ENCODE data around the gene PLCB4. TPM values are rescaled to one million over a fixed set of nuclear protein-coding genes. Genes with fewer than 3 reads are reported as not detected.

PLCB4 gene
- total and polyA plus RNA-seq, 4 experiments from 2014 or later: not detected

GRCh38 chr20:9493803-9494202 lies 424.9 kb downstream of the PLCB4 start:
- no peaks in the 10 kb centered on the region for H3K4me1 Mint-ChIP-seq
- peaks cover 0 to 2% of the 10 kb centered on the region in 2 donors for H3K27me3 Mint-ChIP-seq
- Histone ChIP-seq H3K9me3 (ENCODE audit: control insufficient read depth in 1 of 2, low read length in 2 of 2) (no peaks in the 10 kb centered on the region), H3K27me3 (ENCODE audit: insufficient read depth, low read length) (no peaks in the 10 kb centered on the region), H3K4me3 (ENCODE audit: low read length in 2 of 2) (no peak overlapping the region), H3K27ac (ENCODE audit: low read depth, low read length) (no peak overlapping the region), H3K4me1 (ENCODE audit: insufficient read depth, low read length) (no peaks in the 10 kb centered on the region), H3K36me3 (ENCODE audit: insufficient read depth, low read length) (no peaks in the 10 kb centered on the region)
- no peak overlapping the region for H3K27ac Mint-ChIP-seq
- CTCF ChIA-PET (ENCODE audit: partially characterized antibody): no interaction called here
- H3K9me3 Mint-ChIP-seq: peaks cover 0 to 11% (median 6%) of the 10 kb centered on the region in 8 donors
- no peak for DNase-seq
- no peaks in the 10 kb centered on the region for H3K36me3 Mint-ChIP-seq
- intact Hi-C loops (cut with micrococcal nuclease): no loop called here
- POLR2A ChIA-PET (ENCODE audit: partially characterized antibody): no interaction called here
- H3K4me3 Mint-ChIP-seq: no peak overlapping the region

GRCh38 chr20:9495701-9496100 lies 426.8 kb downstream of the PLCB4 start:
- DNase-seq: no peak
- ChIA-PET CTCF (ENCODE audit: partially characterized antibody) (no interaction called here), POLR2A (ENCODE audit: partially characterized antibody) (no interaction called here)
- Mint-ChIP-seq H3K27me3 (peaks cover 0 to 2% of the 10 kb centered on the region in 2 donors), H3K4me1 (no peaks in the 10 kb centered on the region), H3K27ac (peak overlapping the region in 1 of 7 donors; percentile 25), H3K4me3 (no peak overlapping the region), H3K9me3 (peaks cover 0 to 11% (median 4%) of the 10 kb centered on the region in 8 donors), H3K36me3 (no peaks in the 10 kb centered on the region)
- intact Hi-C loops (cut with micrococcal nuclease): no loop called here
- Histone ChIP-seq H3K4me3 (ENCODE audit: low read length in 2 of 2) (no peak overlapping the region), H3K4me1 (ENCODE audit: insufficient read depth, low read length) (no peaks in the 10 kb centered on the region), H3K9me3 (ENCODE audit: control insufficient read depth in 1 of 2, low read length in 2 of 2) (no peaks in the 10 kb centered on the region), H3K27me3 (ENCODE audit: insufficient read depth, low read length) (no peaks in the 10 kb centered on the region), H3K27ac (ENCODE audit: low read depth, low read length) (no peak overlapping the region), H3K36me3 (ENCODE audit: insufficient read depth, low read length) (no peaks in the 10 kb centered on the region)

GRCh38 chr20:9496155-9496554 lies 427.3 kb downstream of the PLCB4 start:
- Histone ChIP-seq H3K27me3 (ENCODE audit: insufficient read depth, low read length) (no peaks in the 10 kb centered on the region), H3K4me3 (ENCODE audit: low read length in 2 of 2) (no peak overlapping the region), H3K36me3 (ENCODE audit: insufficient read depth, low read length) (no peaks in the 10 kb centered on the region), H3K4me1 (ENCODE audit: insufficient read depth, low read length) (no peaks in the 10 kb centered on the region), H3K27ac (ENCODE audit: low read depth, low read length) (no peak overlapping the region), H3K9me3 (ENCODE audit: control insufficient read depth in 1 of 2, low read length in 2 of 2) (no peaks in the 10 kb centered on the region)
- POLR2A ChIA-PET (ENCODE audit: partially characterized antibody): no interaction called here
- H3K36me3 Mint-ChIP-seq: no peaks in the 10 kb centered on the region
- no peak for DNase-seq
- H3K27me3 Mint-ChIP-seq: peaks cover 0 to 2% of the 10 kb centered on the region in 2 donors
- no peaks in the 10 kb centered on the region for H3K4me1 Mint-ChIP-seq
- H3K4me3 Mint-ChIP-seq: no peak overlapping the region
- CTCF ChIA-PET (ENCODE audit: partially characterized antibody): no interaction called here
- peaks cover 0 to 11% (median 3%) of the 10 kb centered on the region in 8 donors for H3K9me3 Mint-ChIP-seq
- intact Hi-C loops (cut with micrococcal nuclease): no loop called here
- peak overlapping the region in 1 of 7 donors; percentile 25 for H3K27ac Mint-ChIP-seq

- Mint-ChIP-seq H3K9me3 (peaks cover 0 to 8% (median 4%) of the 10 kb centered on the region in 8 donors), H3K27ac (no peak overlapping the region), H3K36me3 (no peaks in the 10 kb centered on the region), H3K27me3 (peaks cover 0 to 2% of the 10 kb centered on the region in 2 donors), H3K4me3 (no peak overlapping the region), H3K4me1 (no peaks in the 10 kb centered on the region)
- H3K4me3 ChIP-seq (ENCODE audit: low read length in 2 of 2): no peak overlapping the region
- H3K27me3 ChIP-seq (ENCODE audit: insufficient read depth, low read length): no peaks in the 10 kb centered on the region
- intact Hi-C loops (cut with micrococcal nuclease): no loop called here
- no peak overlapping the region for H3K27ac ChIP-seq (ENCODE audit: low read depth, low read length)
- ChIA-PET CTCF (ENCODE audit: partially characterized antibody) (no interaction called here), POLR2A (ENCODE audit: partially characterized antibody) (no interaction called here)
- H3K36me3 ChIP-seq (ENCODE audit: insufficient read depth, low read length): no peaks in the 10 kb centered on the region
- H3K4me1 ChIP-seq (ENCODE audit: insufficient read depth, low read length): no peaks in the 10 kb centered on the region
- no peaks in the 10 kb centered on the region for H3K9me3 ChIP-seq (ENCODE audit: control insufficient read depth in 1 of 2, low read length in 2 of 2)
- DNase-seq: no peak
These were observed 429.4 kb downstream of the PLCB4 start for GRCh38 chr20:9498322-9498721.

GRCh38 chr20:9499126-9499899 lies 430.4 kb downstream of the PLCB4 start:
- H3K27ac Mint-ChIP-seq: no peak overlapping the region
- H3K27me3 Mint-ChIP-seq: peaks cover 0 to 2% of the 10 kb centered on the region in 2 donors
- Histone ChIP-seq H3K4me1 (ENCODE audit: insufficient read depth, low read length) (no peaks in the 10 kb centered on the region), H3K27me3 (ENCODE audit: insufficient read depth, low read length) (no peaks in the 10 kb centered on the region), H3K36me3 (ENCODE audit: insufficient read depth, low read length) (no peaks in the 10 kb centered on the region), H3K9me3 (ENCODE audit: control insufficient read depth in 1 of 2, low read length in 2 of 2) (no peaks in the 10 kb centered on the region), H3K27ac (ENCODE audit: low read depth, low read length) (no peak overlapping the region), H3K4me3 (ENCODE audit: low read length in 2 of 2) (no peak overlapping the region)
- intact Hi-C loops (cut with micrococcal nuclease): no loop called here
- no peaks in the 10 kb centered on the region for H3K36me3 Mint-ChIP-seq
- H3K4me1 Mint-ChIP-seq: no peaks in the 10 kb centered on the region
- DNase-seq: no peak
- H3K4me3 Mint-ChIP-seq: no peak overlapping the region
- POLR2A ChIA-PET (ENCODE audit: partially characterized antibody): no interaction called here
- peaks cover 0 to 9% (median 4%) of the 10 kb centered on the region in 8 donors for H3K9me3 Mint-ChIP-seq
- CTCF ChIA-PET (ENCODE audit: partially characterized antibody): no interaction called here

GRCh38 chr20:9500121-9500520 lies 431.2 kb downstream of the PLCB4 start:
- Mint-ChIP-seq H3K4me3 (no peak overlapping the region), H3K27me3 (peaks cover 0 to 2% of the 10 kb centered on the region in 2 donors), H3K9me3 (peaks cover 0 to 8% (median 4%) of the 10 kb centered on the region in 8 donors), H3K27ac (no peak overlapping the region), H3K36me3 (no peaks in the 10 kb centered on the region), H3K4me1 (no peaks in the 10 kb centered on the region)
- Histone ChIP-seq H3K27me3 (ENCODE audit: insufficient read depth, low read length) (no peaks in the 10 kb centered on the region), H3K4me3 (ENCODE audit: low read length in 2 of 2) (no peak overlapping the region), H3K27ac (ENCODE audit: low read depth, low read length) (no peak overlapping the region), H3K9me3 (ENCODE audit: control insufficient read depth in 1 of 2, low read length in 2 of 2) (no peaks in the 10 kb centered on the region), H3K4me1 (ENCODE audit: insufficient read depth, low read length) (no peaks in the 10 kb centered on the region), H3K36me3 (ENCODE audit: insufficient read depth, low read length) (no peaks in the 10 kb centered on the region)
- ChIA-PET CTCF (ENCODE audit: partially characterized antibody) (no interaction called here), POLR2A (ENCODE audit: partially characterized antibody) (no interaction called here)
- intact Hi-C loops (cut with micrococcal nuclease): no loop called here
- no peak for DNase-seq

- H3K27me3 ChIP-seq (ENCODE audit: insufficient read depth, low read length): no peaks in the 10 kb centered on the region
- no peak overlapping the region for H3K4me3 ChIP-seq (ENCODE audit: low read length in 2 of 2)
- no peak overlapping the region for H3K27ac ChIP-seq (ENCODE audit: low read depth, low read length)
- DNase-seq: no peak
- H3K27ac Mint-ChIP-seq: no peak overlapping the region
- POLR2A ChIA-PET (ENCODE audit: partially characterized antibody): no interaction called here
- no peaks in the 10 kb centered on the region for H3K4me1 Mint-ChIP-seq
- intact Hi-C loops (cut with micrococcal nuclease): no loop called here
- H3K4me3 Mint-ChIP-seq: no peak overlapping the region
- H3K4me1 ChIP-seq (ENCODE audit: insufficient read depth, low read length): no peaks in the 10 kb centered on the region
- CTCF ChIA-PET (ENCODE audit: partially characterized antibody): no interaction called here
- no peaks in the 10 kb centered on the region for H3K9me3 ChIP-seq (ENCODE audit: control insufficient read depth in 1 of 2, low read length in 2 of 2)
- H3K36me3 ChIP-seq (ENCODE audit: insufficient read depth, low read length): no peaks in the 10 kb centered on the region
- peaks cover 0 to 8% (median under 1%) of the 10 kb centered on the region in 8 donors for H3K9me3 Mint-ChIP-seq
- peaks cover 0 to 2% of the 10 kb centered on the region in 2 donors for H3K27me3 Mint-ChIP-seq
- H3K36me3 Mint-ChIP-seq: no peaks in the 10 kb centered on the region
These were observed 432.6 kb downstream of the PLCB4 start for GRCh38 chr20:9501473-9501872.
